ENCODE data around the gene ARID1B. TPM values are rescaled to one million over a fixed set of nuclear protein-coding genes. Genes with fewer than 3 reads are reported as not detected.

Gene ARID1B
- total RNA-seq, 5 donors from 2014 or later (not counting 1 experiment from before 2014, with no cell fraction given) = 103 to 161 (median 108) TPM

GRCh38 chr6:157246048-157246630 is 469.0 kb downstream of the ARID1B start:
- H3K4me1 ChIP-seq (ENCODE audit: control insufficient read depth in 1 of 2, extremely low read depth in 1 of 2, insufficient read depth in 2 of 2, low read length in 2 of 2) = no peaks in the 10 kb centered on the region
- ATAC-seq (replicated peaks in 1 of 4) = no peak
- CTCF ChIA-PET = no interaction called here
- Mint-ChIP-seq H3K36me3 (no peaks in the 10 kb centered on the region), H3K4me1 (no peaks in the 10 kb centered on the region), H3K4me3 (no peak overlapping the region), H3K27me3 (no peaks in the 10 kb centered on the region), H3K9me3 (peaks cover 2 to 9% (median 4%) of the 10 kb centered on the region in 3 donors), H3K27ac (no peak overlapping the region)
- WGBS (ENCODE audit: insufficient coverage) = 92% methylated on average over 16 of the region's 21 CpGs
- no peak overlapping the region for H3K4me3 ChIP-seq (ENCODE audit: control insufficient read depth in 1 of 2, extremely low read depth in 1 of 2, low read length in 1 of 2)
- no peak overlapping the region for H3K27ac ChIP-seq (ENCODE audit: low read length)
- no peaks in the 10 kb centered on the region for H3K36me3 ChIP-seq (ENCODE audit: control insufficient read depth in 2 of 2, extremely low read depth in 1 of 2, insufficient read depth in 1 of 2, low read length in 1 of 2)
- POLR2A ChIA-PET = no interaction called here
- DNase-seq = no peak
- peaks cover 0 to 37% of the 10 kb centered on the region in 2 experiments for H3K27me3 ChIP-seq (replicated peaks in 1 of 2; ENCODE audit: control insufficient read depth in 2 of 2, extremely low read depth in 1 of 2, insufficient read depth in 2 of 2, low read length in 1 of 2)
- H3K9me3 ChIP-seq = no peaks in the 10 kb centered on the region

DNA sequence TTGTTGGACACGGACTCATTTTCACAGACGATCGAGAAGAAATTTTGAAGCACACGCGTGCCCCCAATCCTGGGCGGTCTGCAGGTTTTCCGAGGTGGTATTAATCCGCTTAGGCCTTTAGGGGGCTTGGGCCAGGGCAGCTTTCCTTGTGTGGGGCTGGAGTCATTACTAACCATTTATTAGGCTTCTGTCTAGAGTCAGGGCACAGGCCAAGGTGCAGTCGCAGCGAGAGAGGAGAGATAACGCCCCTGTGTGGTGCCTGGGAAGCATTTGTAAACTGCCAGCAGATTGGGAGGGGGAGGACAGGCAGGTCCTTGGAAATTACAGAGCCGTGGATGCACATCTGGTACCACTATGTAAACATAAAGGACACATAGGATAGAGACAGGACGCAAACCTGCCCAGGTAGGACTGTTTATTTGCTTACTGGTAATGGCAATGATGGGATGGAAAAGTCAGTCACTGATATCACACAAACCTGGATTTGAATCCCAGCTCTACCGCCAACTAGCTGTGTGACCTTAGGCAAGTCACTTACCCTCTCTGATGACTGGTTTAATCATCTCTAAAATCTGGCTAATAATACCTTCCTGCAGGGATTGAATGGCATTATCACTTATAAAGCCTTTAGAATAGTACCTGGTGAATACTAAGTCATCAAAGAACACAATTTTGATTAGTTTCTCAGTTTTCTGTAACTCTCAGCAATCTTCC is 469.8 kb downstream of the ARID1B start:
- no peaks in the 10 kb centered on the region for H3K4me1 ChIP-seq (ENCODE audit: control insufficient read depth in 1 of 2, extremely low read depth in 1 of 2, insufficient read depth in 2 of 2, low read length in 2 of 2)
- Mint-ChIP-seq H3K4me1 (no peaks in the 10 kb centered on the region), H3K36me3 (no peaks in the 10 kb centered on the region), H3K27me3 (no peaks in the 10 kb centered on the region), H3K27ac (no peak overlapping the region), H3K9me3 (peaks cover 2 to 9% (median 4%) of the 10 kb centered on the region in 3 donors), H3K4me3 (no peak overlapping the region)
- no peak overlapping the region for H3K4me3 ChIP-seq (ENCODE audit: control insufficient read depth in 1 of 2, extremely low read depth in 1 of 2, low read length in 1 of 2)
- ATAC-seq (replicated peaks in 1 of 4) (no peak), DNase-seq (no peak)
- no peak overlapping the region for H3K27ac ChIP-seq (ENCODE audit: low read length)
- 92% methylated on average over 12 of the region's 14 CpGs for WGBS (ENCODE audit: insufficient coverage)
- POLR2A ChIA-PET = no interaction called here
- CTCF ChIA-PET = no interaction called here
- no peaks in the 10 kb centered on the region for H3K36me3 ChIP-seq (ENCODE audit: control insufficient read depth in 2 of 2, extremely low read depth in 1 of 2, insufficient read depth in 1 of 2, low read length in 1 of 2)
- no peaks in the 10 kb centered on the region for H3K9me3 ChIP-seq
- H3K27me3 ChIP-seq (replicated peaks in 1 of 2; ENCODE audit: control insufficient read depth in 2 of 2, extremely low read depth in 1 of 2, insufficient read depth in 2 of 2, low read length in 1 of 2) = peaks cover 0 to 30% of the 10 kb centered on the region in 2 experiments

DNA sequence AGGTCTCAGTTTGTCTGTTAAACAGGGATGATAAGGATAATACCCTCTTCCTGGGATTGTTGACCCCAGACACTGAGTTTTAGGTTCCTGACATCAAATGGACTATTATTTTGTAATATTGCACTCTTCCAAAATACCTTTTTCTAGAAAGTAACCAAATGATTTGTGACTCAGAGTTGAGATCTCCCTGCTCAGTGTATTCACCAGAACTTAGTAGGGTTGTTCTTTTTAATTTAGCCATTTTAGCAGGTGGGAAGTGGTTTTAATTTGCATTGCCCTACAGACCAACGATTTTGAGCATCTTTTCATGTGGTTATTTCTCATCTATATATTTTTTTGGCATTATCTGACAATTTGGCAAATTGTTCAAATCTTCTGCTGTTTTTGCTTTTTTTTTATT is 471.1 kb downstream of the ARID1B start:
- Histone ChIP-seq H3K9me3 (no peaks in the 10 kb centered on the region), H3K4me1 (ENCODE audit: control insufficient read depth in 1 of 2, extremely low read depth in 1 of 2, insufficient read depth in 2 of 2, low read length in 2 of 2) (no peaks in the 10 kb centered on the region), H3K27ac (ENCODE audit: low read length) (no peak overlapping the region), H3K4me3 (ENCODE audit: control insufficient read depth in 1 of 2, extremely low read depth in 1 of 2, low read length in 1 of 2) (no peak overlapping the region), H3K36me3 (ENCODE audit: control insufficient read depth in 2 of 2, extremely low read depth in 1 of 2, insufficient read depth in 1 of 2, low read length in 1 of 2) (no peaks in the 10 kb centered on the region), H3K27me3 (replicated peaks in 1 of 2; ENCODE audit: control insufficient read depth in 2 of 2, extremely low read depth in 1 of 2, insufficient read depth in 2 of 2, low read length in 1 of 2) (peaks cover 0 to 32% of the 10 kb centered on the region in 2 experiments)
- Mint-ChIP-seq H3K27me3 (no peaks in the 10 kb centered on the region), H3K9me3 (peaks cover 2 to 9% (median 4%) of the 10 kb centered on the region in 3 donors), H3K4me1 (no peaks in the 10 kb centered on the region), H3K27ac (no peak overlapping the region), H3K36me3 (no peaks in the 10 kb centered on the region), H3K4me3 (no peak overlapping the region)
- ChIA-PET POLR2A (no interaction called here), CTCF (no interaction called here)
- ATAC-seq (replicated peaks in 1 of 4) (no peak), DNase-seq (no peak)
- no CpG with 5 or more reads among the region's 1 CpG for WGBS (ENCODE audit: insufficient coverage)

DNA sequence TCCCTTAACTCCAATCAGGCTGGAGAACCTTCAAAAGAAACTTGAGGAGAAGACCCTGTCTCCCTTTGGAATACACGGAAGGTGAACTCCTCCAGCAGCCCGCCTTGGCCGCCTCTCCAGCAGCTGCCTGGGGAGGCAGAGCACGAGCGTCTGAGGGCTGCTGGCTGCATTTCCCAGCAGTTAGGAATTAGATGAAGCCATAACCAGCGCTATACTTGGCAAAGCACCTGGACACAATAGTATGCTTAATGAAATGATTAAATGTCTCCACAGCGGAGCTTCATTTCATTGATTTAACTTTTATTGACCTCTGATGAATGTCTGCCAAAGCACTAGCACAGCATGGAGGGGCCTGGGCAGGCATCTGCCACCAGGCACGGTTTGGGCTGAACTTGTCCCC is 472.6 kb downstream of the ARID1B start:
- CTCF ChIA-PET = no interaction called here
- ATAC-seq (replicated peaks in 1 of 4) = no peak

DNA sequence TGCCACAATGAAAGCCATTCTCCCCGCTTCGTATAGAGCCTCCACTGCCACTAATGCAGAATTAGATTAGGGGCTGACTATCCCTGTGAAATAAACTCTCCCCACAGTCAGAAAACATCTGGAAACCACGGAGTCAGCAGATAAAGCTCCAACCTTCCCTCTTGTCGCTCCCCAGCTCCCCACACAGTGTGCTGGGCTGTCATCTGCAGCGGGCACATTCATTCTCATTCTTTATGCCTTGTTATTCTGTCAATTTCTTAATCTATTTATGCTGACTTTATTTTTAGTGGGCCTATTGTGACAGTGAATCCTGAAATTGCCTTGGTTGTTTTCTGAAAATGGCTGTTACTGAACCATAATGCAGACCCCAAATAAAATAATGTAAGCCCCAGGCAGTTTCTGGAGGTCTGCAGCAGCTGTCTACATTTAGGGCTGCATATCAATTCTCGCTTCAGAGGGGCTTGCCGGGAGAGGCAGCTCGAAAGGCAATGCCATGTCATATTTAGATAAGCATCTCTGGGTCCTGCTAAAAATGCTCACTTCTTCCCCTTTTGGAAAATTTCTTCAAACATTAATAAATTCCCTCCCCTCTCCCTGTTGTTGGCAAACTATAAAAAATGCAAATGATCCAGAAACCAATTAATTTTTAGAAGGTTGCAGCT is 474.5 kb downstream of the ARID1B start:
- DNase-seq (no peak), ATAC-seq (replicated peaks in 1 of 4) (no peak)
- Histone ChIP-seq H3K27me3 (replicated peaks in 1 of 2; ENCODE audit: control insufficient read depth in 2 of 2, extremely low read depth in 1 of 2, insufficient read depth in 2 of 2, low read length in 1 of 2) (peaks cover 0 to 36% of the 10 kb centered on the region in 2 experiments), H3K27ac (ENCODE audit: low read length) (no peak overlapping the region), H3K4me3 (ENCODE audit: control insufficient read depth in 1 of 2, extremely low read depth in 1 of 2, low read length in 1 of 2) (no peak overlapping the region), H3K4me1 (ENCODE audit: control insufficient read depth in 1 of 2, extremely low read depth in 1 of 2, insufficient read depth in 2 of 2, low read length in 2 of 2) (peaks cover 0 to 6% of the 10 kb centered on the region in 2 experiments), H3K9me3 (no peaks in the 10 kb centered on the region), H3K36me3 (ENCODE audit: control insufficient read depth in 2 of 2, extremely low read depth in 1 of 2, insufficient read depth in 1 of 2, low read length in 1 of 2) (no peaks in the 10 kb centered on the region)
- ChIA-PET POLR2A (no interaction called here), CTCF (interaction anchor here (0.7 to 0.9 kb wide), 2 partner anchors 26 to 349 kb away, joined by 3 read pairs; no protein-coding TSS in a partner anchor)
- WGBS (ENCODE audit: insufficient coverage) = 84% methylated on average over 6 of the region's 8 CpGs
- Mint-ChIP-seq H3K27me3 (peaks cover 8 to 11% of the 10 kb centered on the region in 2 donors), H3K4me3 (no peak overlapping the region), H3K27ac (no peak overlapping the region), H3K36me3 (no peaks in the 10 kb centered on the region), H3K9me3 (peaks cover 2 to 9% (median 4%) of the 10 kb centered on the region in 3 donors), H3K4me1 (peaks cover 0 to 9% (median 5%) of the 10 kb centered on the region in 3 donors)

More for the DNA sequence above, 472.6 kb downstream of the ARID1B start:
- H3K9me3 ChIP-seq = no peaks in the 10 kb centered on the region
- peaks cover 0 to 3% of the 10 kb centered on the region in 2 donors for H3K27me3 Mint-ChIP-seq
- 97% methylated on average over 6 of the region's 8 CpGs for WGBS (ENCODE audit: insufficient coverage)
- peaks cover 2 to 9% (median 4%) of the 10 kb centered on the region in 3 donors for H3K9me3 Mint-ChIP-seq
- POLR2A ChIA-PET = no interaction called here
- peaks cover 0 to 7% (median 5%) of the 10 kb centered on the region in 3 donors for H3K4me1 Mint-ChIP-seq
- H3K4me3 Mint-ChIP-seq = no peak overlapping the region
- H3K36me3 ChIP-seq (ENCODE audit: control insufficient read depth in 2 of 2, extremely low read depth in 1 of 2, insufficient read depth in 1 of 2, low read length in 1 of 2) = no peaks in the 10 kb centered on the region
- no peak overlapping the region for H3K27ac ChIP-seq (ENCODE audit: low read length)
- no peak overlapping the region for H3K27ac Mint-ChIP-seq
- peaks cover 0 to 6% of the 10 kb centered on the region in 2 experiments for H3K4me1 ChIP-seq (ENCODE audit: control insufficient read depth in 1 of 2, extremely low read depth in 1 of 2, insufficient read depth in 2 of 2, low read length in 2 of 2)
- no peak overlapping the region for H3K4me3 ChIP-seq (ENCODE audit: control insufficient read depth in 1 of 2, extremely low read depth in 1 of 2, low read length in 1 of 2)
- no peaks in the 10 kb centered on the region for H3K36me3 Mint-ChIP-seq
- DNase-seq = no peak
- H3K27me3 ChIP-seq (replicated peaks in 1 of 2; ENCODE audit: control insufficient read depth in 2 of 2, extremely low read depth in 1 of 2, insufficient read depth in 2 of 2, low read length in 1 of 2) = peaks cover 0 to 30% of the 10 kb centered on the region in 2 experiments

DNA sequence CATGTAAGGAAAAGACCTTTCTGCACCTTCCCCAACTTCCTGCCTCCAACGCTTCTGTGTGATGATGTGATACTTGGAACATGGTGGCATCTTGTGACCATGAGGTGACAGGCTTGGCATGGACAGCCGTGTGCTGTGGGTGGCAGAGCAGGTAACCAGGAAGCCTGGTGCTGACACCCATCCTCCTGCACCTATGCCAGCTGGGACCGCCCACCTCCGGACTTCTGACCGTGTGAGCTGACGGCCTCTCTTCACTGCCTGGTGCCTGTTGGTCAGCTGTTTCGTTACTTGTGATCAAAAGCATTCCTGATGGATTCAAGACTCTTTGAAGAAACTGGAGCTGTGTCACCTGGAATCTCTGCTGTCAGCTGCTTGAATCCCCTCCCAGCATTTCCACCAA is 475.8 kb downstream of the ARID1B start:
- no peak for DNase-seq
- H3K4me1 ChIP-seq (ENCODE audit: control insufficient read depth in 1 of 2, extremely low read depth in 1 of 2, insufficient read depth in 2 of 2, low read length in 2 of 2) = peaks cover 0 to 8% of the 10 kb centered on the region in 2 experiments
- H3K36me3 ChIP-seq (ENCODE audit: control insufficient read depth in 2 of 2, extremely low read depth in 1 of 2, insufficient read depth in 1 of 2, low read length in 1 of 2) = no peaks in the 10 kb centered on the region
- H3K27me3 Mint-ChIP-seq = peaks cover 12 to 13% of the 10 kb centered on the region in 2 donors
- no peak overlapping the region for H3K27ac ChIP-seq (ENCODE audit: low read length)
- peaks cover 2 to 8% (median 4%) of the 10 kb centered on the region in 3 donors for H3K9me3 Mint-ChIP-seq
- CTCF ChIA-PET = interaction anchor here in 1 of 2 donors (0.9 kb wide), 1 partner anchor 27 kb away, joined by 3 read pairs; no protein-coding TSS in a partner anchor
- no peaks in the 10 kb centered on the region for H3K36me3 Mint-ChIP-seq
- ATAC-seq (replicated peaks in 1 of 4) = no peak
- no peak overlapping the region for H3K27ac Mint-ChIP-seq
- no peak overlapping the region for H3K4me3 Mint-ChIP-seq
- H3K27me3 ChIP-seq (replicated peaks in 1 of 2; ENCODE audit: control insufficient read depth in 2 of 2, extremely low read depth in 1 of 2, insufficient read depth in 2 of 2, low read length in 1 of 2) = peaks cover 0 to 39% of the 10 kb centered on the region in 2 experiments
- 87% methylated on average over 6 of the region's 7 CpGs for WGBS (ENCODE audit: insufficient coverage)
- H3K9me3 ChIP-seq = no peaks in the 10 kb centered on the region
- POLR2A ChIA-PET = interaction anchor here in 1 of 2 donors (0.6 kb wide), 1 partner anchor 129 kb away, joined by 3 read pairs; no protein-coding TSS in a partner anchor
- peaks cover 0 to 12% (median 5%) of the 10 kb centered on the region in 3 donors for H3K4me1 Mint-ChIP-seq
- no peak overlapping the region for H3K4me3 ChIP-seq (ENCODE audit: control insufficient read depth in 1 of 2, extremely low read depth in 1 of 2, low read length in 1 of 2)

Measured in T-cell (primary cell).